Measurements from ENCODE around the gene TTI1. TPM values are rescaled to one million over a fixed set of nuclear protein-coding genes. Genes with fewer than 3 reads are reported as not detected.

TTI1 gene
- total RNA-seq, 1 donor from 2014 or later: 13.4 TPM

DNA sequence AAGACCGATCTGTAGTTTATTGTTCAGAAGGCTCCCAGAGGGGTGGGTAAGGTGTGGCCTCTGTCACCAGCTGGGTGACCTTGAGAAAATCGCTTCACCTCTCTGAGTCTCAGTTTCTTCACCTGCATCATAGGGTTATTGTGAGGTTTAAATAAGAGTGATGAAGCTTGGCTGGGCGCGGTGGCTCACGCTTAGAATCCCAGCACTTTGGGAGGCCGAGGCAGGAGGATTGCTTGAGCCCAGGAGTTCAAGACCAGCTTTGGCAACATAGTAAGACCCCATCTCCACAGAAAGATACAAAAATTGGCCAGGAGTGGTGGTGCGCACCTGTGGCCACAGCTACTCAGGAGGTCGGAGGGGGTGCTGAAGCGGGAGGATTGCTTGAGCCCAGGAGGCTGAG lies 94.3 kb downstream of the TTI1 start:
- no peaks in the 10 kb centered on the region for H3K27me3 ChIP-seq (ENCODE audit: insufficient read depth, low read length)
- Mint-ChIP-seq H3K4me3 (ENCODE audit: unreplicated experiment) (no peak overlapping the region), H3K36me3 (ENCODE audit: low read depth, unreplicated experiment) (peaks cover 6% of the 10 kb centered on the region), H3K27me3 (ENCODE audit: low read depth, unreplicated experiment) (peaks cover 14% of the 10 kb centered on the region), H3K4me1 (ENCODE audit: low read depth, unreplicated experiment) (no peaks in the 10 kb centered on the region), H3K27ac (ENCODE audit: unreplicated experiment) (no peak overlapping the region), H3K9me3 (ENCODE audit: unreplicated experiment) (peaks cover 5% of the 10 kb centered on the region)
- no peaks in the 10 kb centered on the region for H3K36me3 ChIP-seq (ENCODE audit: insufficient read depth, low read length)
- H3K9me3 ChIP-seq (ENCODE audit: insufficient read depth, low read depth, low read length): no peaks in the 10 kb centered on the region
- no peak for DNase-seq (ENCODE audit: low read depth)
- H3K4me2 ChIP-seq (ENCODE audit: low read length): no peak overlapping the region
- H3K4me3 ChIP-seq (ENCODE audit: insufficient read depth, low read depth, low read length): no peak overlapping the region
- H3K9ac ChIP-seq (ENCODE audit: low read length): no peak overlapping the region
- FAIRE-seq: no peak
- no peak overlapping the region for H3K27ac ChIP-seq (ENCODE audit: low read depth, low read length)
- no peaks in the 10 kb centered on the region for H3K4me1 ChIP-seq (ENCODE audit: insufficient read depth, low read length)
- no peak overlapping the region for H2AFZ ChIP-seq (ENCODE audit: low read depth, low read length)
- TF ChIP-seq CTCF (IDR thresholded peaks at IDR 0.05; ENCODE audit: insufficient read depth, low read depth, low read length) (no peak), EZH2 (IDR thresholded peaks at IDR 0.05; ENCODE audit: insufficient read depth, low read length) (no peak)
- H3K79me2 ChIP-seq (ENCODE audit: insufficient read depth, low read length): no peaks in the 10 kb centered on the region
- no peaks in the 10 kb centered on the region for H4K20me1 ChIP-seq (ENCODE audit: insufficient read depth, low read length)

GRCh38 chr20:37938181-37938750 lies 95.0 kb downstream of the TTI1 start:
- TF ChIP-seq EZH2 (IDR thresholded peaks at IDR 0.05; ENCODE audit: insufficient read depth, low read length) (no peak), CTCF (IDR thresholded peaks at IDR 0.05; ENCODE audit: insufficient read depth, low read depth, low read length) (no peak)
- no peaks in the 10 kb centered on the region for H4K20me1 ChIP-seq (ENCODE audit: insufficient read depth, low read length)
- peaks cover 6% of the 10 kb centered on the region for H3K36me3 Mint-ChIP-seq (ENCODE audit: low read depth, unreplicated experiment)
- H3K4me3 ChIP-seq (ENCODE audit: insufficient read depth, low read depth, low read length): no peak overlapping the region
- no peak overlapping the region for H3K27ac ChIP-seq (ENCODE audit: low read depth, low read length)
- no peaks in the 10 kb centered on the region for H3K79me2 ChIP-seq (ENCODE audit: insufficient read depth, low read length)
- H3K27me3 ChIP-seq (ENCODE audit: insufficient read depth, low read length): no peaks in the 10 kb centered on the region
- H3K36me3 ChIP-seq (ENCODE audit: insufficient read depth, low read length): no peaks in the 10 kb centered on the region
- H3K27me3 Mint-ChIP-seq (ENCODE audit: low read depth, unreplicated experiment): peaks cover 14% of the 10 kb centered on the region
- no peak overlapping the region for H3K9ac ChIP-seq (ENCODE audit: low read length)
- FAIRE-seq: no peak
- H2AFZ ChIP-seq (ENCODE audit: low read depth, low read length): no peak overlapping the region
- no peaks in the 10 kb centered on the region for H3K9me3 ChIP-seq (ENCODE audit: insufficient read depth, low read depth, low read length)
- H3K4me1 ChIP-seq (ENCODE audit: insufficient read depth, low read length): no peaks in the 10 kb centered on the region
- DNase-seq (ENCODE audit: low read depth): no peak
- no peaks in the 10 kb centered on the region for H3K4me1 Mint-ChIP-seq (ENCODE audit: low read depth, unreplicated experiment)
- H3K4me3 Mint-ChIP-seq (ENCODE audit: unreplicated experiment): no peak overlapping the region
- no peak overlapping the region for H3K4me2 ChIP-seq (ENCODE audit: low read length)
- H3K27ac Mint-ChIP-seq (ENCODE audit: unreplicated experiment): no peak overlapping the region
- H3K9me3 Mint-ChIP-seq (ENCODE audit: unreplicated experiment): peaks cover 5% of the 10 kb centered on the region

GRCh38 chr20:37937686-37938085 lies 95.6 kb downstream of the TTI1 start:
- Mint-ChIP-seq H3K9me3 (ENCODE audit: unreplicated experiment) (peaks cover 5% of the 10 kb centered on the region), H3K4me1 (ENCODE audit: low read depth, unreplicated experiment) (no peaks in the 10 kb centered on the region), H3K36me3 (ENCODE audit: low read depth, unreplicated experiment) (peaks cover 8% of the 10 kb centered on the region), H3K4me3 (ENCODE audit: unreplicated experiment) (no peak overlapping the region), H3K27me3 (ENCODE audit: low read depth, unreplicated experiment) (peaks cover 16% of the 10 kb centered on the region), H3K27ac (ENCODE audit: unreplicated experiment) (no peak overlapping the region)
- FAIRE-seq (no peak), DNase-seq (ENCODE audit: low read depth) (no peak)
- H3K27me3 ChIP-seq (ENCODE audit: insufficient read depth, low read length): peaks cover 3% of the 10 kb centered on the region
- H3K4me1 ChIP-seq (ENCODE audit: insufficient read depth, low read length): no peaks in the 10 kb centered on the region
- TF ChIP-seq EZH2 (IDR thresholded peaks at IDR 0.05; ENCODE audit: insufficient read depth, low read length): no peak
- no peak for TF ChIP-seq CTCF (IDR thresholded peaks at IDR 0.05; ENCODE audit: insufficient read depth, low read depth, low read length)
- no peak overlapping the region for H3K9ac ChIP-seq (ENCODE audit: low read length)
- no peak overlapping the region for H2AFZ ChIP-seq (ENCODE audit: low read depth, low read length)
- H3K4me2 ChIP-seq (ENCODE audit: low read length): no peak overlapping the region
- H3K4me3 ChIP-seq (ENCODE audit: insufficient read depth, low read depth, low read length): no peak overlapping the region
- H4K20me1 ChIP-seq (ENCODE audit: insufficient read depth, low read length): no peaks in the 10 kb centered on the region
- no peaks in the 10 kb centered on the region for H3K36me3 ChIP-seq (ENCODE audit: insufficient read depth, low read length)
- no peak overlapping the region for H3K27ac ChIP-seq (ENCODE audit: low read depth, low read length)
- H3K9me3 ChIP-seq (ENCODE audit: insufficient read depth, low read depth, low read length): no peaks in the 10 kb centered on the region
- H3K79me2 ChIP-seq (ENCODE audit: insufficient read depth, low read length): no peaks in the 10 kb centered on the region
